HG03139 (cell line): ENCODE measurements around the gene C1QC.

ENCODE experiments used
- ATAC-seq: cut with Tn5 transposase; IDR thresholded peaks from one replicate; pipeline ENCODE4 v1.9.1; 2021; ENCODE audit not compliant: unreplicated experiment

C1QC gene

GRCh38 chr1:22677931-22678896 is 34.8 kb downstream of the C1QC start:
- ATAC-seq = no peak

GRCh38 chr1:22680726-22681125 is 37.3 kb downstream of the C1QC start:
- ATAC-seq = no peak

- no peak for ATAC-seq
Measured at GRCh38 chr1:22681556-22682276, 38.3 kb downstream of the C1QC start.

GRCh38 chr1:22683547-22683946 is 40.1 kb downstream of the C1QC start:
- no peak for ATAC-seq

GRCh38 chr1:22685591-22686059 is 42.2 kb downstream of the C1QC start:
- no peak for ATAC-seq

GRCh38 chr1:22687191-22687590 is 43.8 kb downstream of the C1QC start:
- no peak for ATAC-seq

- ATAC-seq = no peak
Measured at GRCh38 chr1:22688466-22688865, 45.0 kb downstream of the C1QC start.

- ATAC-seq = no peak
Measured at GRCh38 chr1:22689505-22689904, 46.1 kb downstream of the C1QC start.

- ATAC-seq = no peak
Measured at GRCh38 chr1:22691031-22691753, 47.8 kb downstream of the C1QC start.

GRCh38 chr1:22694172-22694571 is 50.7 kb downstream of the C1QC start:
- ATAC-seq = no peak

GRCh38 chr1:22696610-22697009 is 53.2 kb downstream of the C1QC start:
- ATAC-seq = no peak
